Neural progenitor cell (in vitro differentiated cells): ENCODE measurements around the gene NPRL2.

ENCODE experiments used
- EZH2 ChIP-seq: fragments of 200-600 bp; sonication (generic); IDR thresholded peaks from 2 replicates; pipeline ENCODE4 v1.6.1; 2017; ENCODE audit warnings: antibody characterized with exemption, mild to moderate bottlenecking, moderate library complexity
- EZH2phosphoT487 ChIP-seq: fragments of 200-600 bp; sonication (generic); IDR thresholded peaks from 2 replicates; pipeline ENCODE4 v1.6.1; 2017; ENCODE audit warnings: antibody characterized with exemption
- TF ChIP-seq, protein P1 (sequence below): fragments of 200-600 bp; sonication (generic); IDR thresholded peaks from 2 replicates; pipeline ENCODE4 v1.5.1; 2017; ENCODE audit warnings: antibody characterized with exemption, mild to moderate bottlenecking

DNA sequence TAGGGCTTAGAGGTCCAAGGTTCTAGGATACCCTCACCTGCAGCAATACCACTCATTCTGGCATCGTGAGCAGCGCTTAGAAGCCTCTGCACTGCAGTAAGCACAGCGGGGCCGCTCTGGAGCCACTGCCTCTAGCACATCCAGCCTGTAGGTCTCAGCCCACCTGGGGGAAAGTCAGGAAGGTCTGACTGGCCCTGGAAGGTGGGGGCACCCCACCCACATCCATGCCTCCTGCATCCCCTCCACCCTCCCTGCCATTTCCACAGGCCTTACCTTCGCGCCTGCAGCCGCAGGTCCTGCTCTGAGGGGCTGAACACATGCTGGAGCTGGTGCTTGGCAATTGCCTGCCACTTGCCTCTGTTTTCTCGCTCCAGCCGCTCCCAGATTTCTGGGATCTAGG, 9.0 kb downstream of the NPRL2 start:
- TF ChIP-seq, protein P1, sequence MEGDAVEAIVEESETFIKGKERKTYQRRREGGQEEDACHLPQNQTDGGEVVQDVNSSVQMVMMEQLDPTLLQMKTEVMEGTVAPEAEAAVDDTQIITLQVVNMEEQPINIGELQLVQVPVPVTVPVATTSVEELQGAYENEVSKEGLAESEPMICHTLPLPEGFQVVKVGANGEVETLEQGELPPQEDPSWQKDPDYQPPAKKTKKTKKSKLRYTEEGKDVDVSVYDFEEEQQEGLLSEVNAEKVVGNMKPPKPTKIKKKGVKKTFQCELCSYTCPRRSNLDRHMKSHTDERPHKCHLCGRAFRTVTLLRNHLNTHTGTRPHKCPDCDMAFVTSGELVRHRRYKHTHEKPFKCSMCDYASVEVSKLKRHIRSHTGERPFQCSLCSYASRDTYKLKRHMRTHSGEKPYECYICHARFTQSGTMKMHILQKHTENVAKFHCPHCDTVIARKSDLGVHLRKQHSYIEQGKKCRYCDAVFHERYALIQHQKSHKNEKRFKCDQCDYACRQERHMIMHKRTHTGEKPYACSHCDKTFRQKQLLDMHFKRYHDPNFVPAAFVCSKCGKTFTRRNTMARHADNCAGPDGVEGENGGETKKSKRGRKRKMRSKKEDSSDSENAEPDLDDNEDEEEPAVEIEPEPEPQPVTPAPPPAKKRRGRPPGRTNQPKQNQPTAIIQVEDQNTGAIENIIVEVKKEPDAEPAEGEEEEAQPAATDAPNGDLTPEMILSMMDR: no peak
- TF ChIP-seq EZH2: no peak
- TF ChIP-seq EZH2phosphoT487: no peak
